GM12878 (cell line): ENCODE results near the gene PRMT7. TPM values are rescaled to one million over a fixed set of nuclear protein-coding genes. Genes with fewer than 3 reads are reported as not detected.

Experiments
- ATAC-seq: fragments of 200-7000 bp; cut with Tn5 transposase; 3 replicates; pipeline ENCODE4 v1.9.1; 2020; ENCODE audit warnings: mild to moderate bottlenecking, moderate library complexity
- BruUV-seq: library from RNA; stranded (reverse); fragments of 400-500 nt; replicated peaks from 2 replicates; lab custom pipeline; 2021; lab: Mats Ljungman, UMichigan
- CTCF ChIA-PET: fragments of 300-600 bp; sonication (Branson Sonifier 250); formaldehyde crosslinking; extraction: SDS; loops from one replicate; lab custom pipeline; 2021; ENCODE audit warnings: inconsistent platforms; lab: Yijun Ruan, JAX
- POLR2A ChIA-PET: fragments of 350-600 bp; formaldehyde crosslinking; extraction: SDS; loops from one replicate; lab custom pipeline; 2021; ENCODE audit warnings: inconsistent platforms; lab: Charles Lee
- RAD21 ChIA-PET: fragments of 300-600 bp; sonication (Branson Sonifier 250); formaldehyde crosslinking; loops from one replicate; lab custom pipeline; 2023; ENCODE audit warnings: antibody characterized with exemption; ENCODE audit not compliant: unreplicated experiment; lab: Charles Lee
- SMC1A ChIA-PET: fragments of 300-600 bp; sonication (Branson Sonifier 250); formaldehyde crosslinking; loops from one replicate; lab custom pipeline; 2023; ENCODE audit not compliant: unreplicated experiment, uncharacterized antibody; lab: Charles Lee
- DNase-seq: peaks from one replicate; pipeline ENCODE4 v3.0.0-alpha.2; 2011; ENCODE audit warnings: low read depth, low spot score
- FAIRE-seq: peaks from 3 replicates; lab custom pipeline; 2011; peaks lifted over from hg19 to GRCh38; lab: Jason Lieb, UNC
- H2AFZ ChIP-seq: 2 replicates; pipeline ENCODE4 v1.6.0; 2011; ENCODE audit warnings: low read depth, low read length, control low read depth; ENCODE audit not compliant: control insufficient read depth
- H3K27ac ChIP-seq: 2 replicates; pipeline ENCODE4 v1.5.1; 2011; ENCODE audit warnings: control low read depth; ENCODE audit not compliant: control insufficient read depth, insufficient read depth
- H3K27me3 ChIP-seq, 2 experiments: replicated peaks in 1 of 2; 2 replicates each; pipeline versions ENCODE4 v1.6.0 to v1.6.1; 2011; ENCODE audit warnings: low read length in 1 of 2; ENCODE audit not compliant: control insufficient read depth in 2 of 2, insufficient read depth in 2 of 2
- H3K36me3 ChIP-seq, 2 experiments: 2 replicates each; pipeline ENCODE4 v1.5.1; 2011; ENCODE audit warnings: low read length in 1 of 2; ENCODE audit not compliant: control insufficient read depth in 2 of 2, insufficient read depth in 2 of 2
- H3K4me1 ChIP-seq: 2 replicates; pipeline ENCODE4 v1.6.1; 2011; ENCODE audit warnings: mild to moderate bottlenecking, low read length, moderate library complexity, mixed read lengths; ENCODE audit not compliant: control insufficient read depth, insufficient read depth
- H3K4me2 ChIP-seq: 2 replicates; pipeline ENCODE4 v1.6.0; 2011; ENCODE audit warnings: control low read depth; ENCODE audit not compliant: control insufficient read depth, insufficient read depth
- H3K4me3 ChIP-seq: fragments of 200-600 bp; sonication (generic); 2 replicates; pipeline ENCODE4 v1.5.1; 2016
- H3K79me2 ChIP-seq: 2 replicates; pipeline ENCODE4 v1.6.0; 2011; ENCODE audit warnings: low read length; ENCODE audit not compliant: control insufficient read depth, insufficient read depth
- H3K9ac ChIP-seq: 2 replicates; pipeline ENCODE4 v1.8.0; 2011; ENCODE audit warnings: low read length, control low read depth, mixed read lengths; ENCODE audit not compliant: control insufficient read depth, insufficient read depth
- H3K9me3 ChIP-seq: replicated peaks from 3 replicates; pipeline ENCODE4 v1.5.1; 2011; ENCODE audit warnings: mild to moderate bottlenecking, low read length; ENCODE audit not compliant: control insufficient read depth, insufficient read depth
- H4K20me1 ChIP-seq: 2 replicates; pipeline ENCODE4 v1.6.0; 2011; ENCODE audit not compliant: control insufficient read depth, insufficient read depth
- BCL11A ChIP-seq: IDR thresholded peaks from 2 replicates; pipeline ENCODE4 v1.6.1; 2011; ENCODE audit warnings: low read depth, low read length
- FOS ChIP-seq: IDR thresholded peaks from 3 replicates; pipeline ENCODE4 v1.6.1; 2011; ENCODE audit warnings: borderline replicate concordance; ENCODE audit not compliant: insufficient read length; ENCODE audit errors: extremely low read depth
- MYC ChIP-seq: IDR thresholded peaks from 2 replicates; pipeline ENCODE4 v1.6.1; 2011; ENCODE audit warnings: mild to moderate bottlenecking, low read length, moderate library complexity, inconsistent platforms; ENCODE audit not compliant: insufficient read depth, insufficient replicate concordance, insufficient read length, severe bottlenecking
- NFIC ChIP-seq: IDR thresholded peaks from 2 replicates; pipeline ENCODE4 v1.6.1; 2012; ENCODE audit warnings: low read depth, mild to moderate bottlenecking, inconsistent platforms, low read length, moderate library complexity
- NFXL1 ChIP-seq: fragments of 450-650 bp; IDR thresholded peaks from 2 replicates; pipeline ENCODE4 v1.6.1; 2017; ENCODE audit warnings: antibody characterized with exemption, mild to moderate bottlenecking, borderline replicate concordance
- NFYB ChIP-seq: IDR thresholded peaks from 2 replicates; pipeline ENCODE4 v1.6.1; 2011; ENCODE audit warnings: low read depth, mild to moderate bottlenecking, low read length, improper control_type of control experiment, moderate library complexity; ENCODE audit not compliant: insufficient read depth
- NR2F1 ChIP-seq: fragments of 450-650 bp; conservative IDR thresholded peaks from 2 replicates; pipeline ENCODE4 v1.6.1; 2017; ENCODE audit warnings: mild to moderate bottlenecking
- PAX8 ChIP-seq: fragments of 450-650 bp; IDR thresholded peaks from 2 replicates; pipeline ENCODE4 v1.6.1; 2017; ENCODE audit warnings: mild to moderate bottlenecking, moderate library complexity
- POLR2A ChIP-seq: IDR thresholded peaks from 2 replicates; pipeline ENCODE4 v1.6.1; 2011; ENCODE audit warnings: low read depth, mild to moderate bottlenecking, low read length
- RAD21 ChIP-seq: IDR thresholded peaks from 2 replicates; pipeline ENCODE4 v1.6.1; 2011; ENCODE audit warnings: mild to moderate bottlenecking, low read depth, low read length, moderate library complexity; ENCODE audit not compliant: insufficient read depth
- RAD51 ChIP-seq: fragments of 450-650 bp; IDR thresholded peaks from 2 replicates; pipeline ENCODE4 v1.6.1; 2016; ENCODE audit warnings: moderate library complexity, mild to moderate bottlenecking, inconsistent platforms
- RUNX3 ChIP-seq: IDR thresholded peaks from 2 replicates; pipeline ENCODE4 v1.6.1; 2012; ENCODE audit warnings: low read length, inconsistent platforms
- ZNF24 ChIP-seq: fragments of 450-650 bp; IDR thresholded peaks from 2 replicates; pipeline ENCODE4 v1.6.1; 2017; ENCODE audit warnings: antibody characterized with exemption, mild to moderate bottlenecking
- WGBS: methylation state at CpG from one replicate; pipeline ENCODE4 v1.1.6; 2016; ENCODE audit warnings: low lambda C conversion rate; ENCODE audit not compliant: insufficient replicate concordance, insufficient coverage; ENCODE audit errors: missing lambda C conversion rate; 5-methylcytosine and 5-hydroxymethylcytosine counted together
- in situ Hi-C: fragments of 300-500 bp; cut with MboI; formaldehyde crosslinking; loops from 9 replicates; pipeline ENCODE4 v1.14.3; 2018; ENCODE audit warnings: mixed read lengths
- intact Hi-C: fragments of 100-400 bp; cut with micrococcal nuclease; formaldehyde crosslinking; loops from one replicate; pipeline ENCODE4 v1.14.2; 2022; ENCODE audit not compliant: unreplicated experiment
- polyA plus RNA-seq, 11 experiments: library from polyadenylated mRNA; depleted of rRNA in 4 of 11; unstranded in 6 of 11; stranded (reverse) in 5 of 11; fragments of >200 nt; fragmentation: Nextera tagmentation in 4 of 11; fragmentation: Illumina TruSeq in 1 of 11; extraction: Ambion mirVana in 4 of 11; extraction: Trizol in 1 of 11; gene quantifications; 1 replicate in 1 of 11; 2 replicates in 10 of 11; pipeline versions ENCODE4 v1.2.1 to v1.2.3, GENCODE V29; 2011 to 2016; ENCODE audit warnings: inconsistent platforms in 2 of 11, missing spikeins in 2 of 11, low read depth in 1 of 11
- total RNA-seq, 4 experiments: library from RNA; depleted of rRNA in 3 of 4; stranded (reverse); fragments of >200 nt in 3 of 4; fragmentation: Illumina TruSeq in 1 of 4; extraction: Trizol in 1 of 4; gene quantifications; 2 replicates each; pipeline versions ENCODE4 v1.2.1 to v1.2.3, GENCODE V29; 2013 to 2021
- TF ChIP-seq, protein P1 (sequence below): fragments of 450-650 bp; IDR thresholded peaks from 2 replicates; pipeline ENCODE4 v1.6.1; 2017; ENCODE audit warnings: borderline replicate concordance
- TF ChIP-seq, protein P2 (sequence below): IDR thresholded peaks from 2 replicates; pipeline ENCODE4 v1.6.1; 2011; ENCODE audit warnings: mild to moderate bottlenecking, low read depth, low read length, moderate library complexity; ENCODE audit not compliant: insufficient replicate concordance
- TF ChIP-seq, protein P3 (sequence below): IDR thresholded peaks from 2 replicates; pipeline ENCODE4 v1.6.1; 2012; ENCODE audit warnings: improper control_type of control experiment, low read depth, low read length; ENCODE audit not compliant: insufficient replicate concordance

The PRMT7 gene
- total and polyA plus RNA-seq, 10 of the 15 experiments (the other 5 are each of a cell fraction or from before 2014, with no cell fraction given), result 5.1 to 56.1 (median 42.0) TPM

GRCh38 chr16:68371276-68371651 is 60.4 kb downstream of the PRMT7 start (continued):
- TF ChIP-seq NFIC, result no peak
- TF ChIP-seq, protein P1, sequence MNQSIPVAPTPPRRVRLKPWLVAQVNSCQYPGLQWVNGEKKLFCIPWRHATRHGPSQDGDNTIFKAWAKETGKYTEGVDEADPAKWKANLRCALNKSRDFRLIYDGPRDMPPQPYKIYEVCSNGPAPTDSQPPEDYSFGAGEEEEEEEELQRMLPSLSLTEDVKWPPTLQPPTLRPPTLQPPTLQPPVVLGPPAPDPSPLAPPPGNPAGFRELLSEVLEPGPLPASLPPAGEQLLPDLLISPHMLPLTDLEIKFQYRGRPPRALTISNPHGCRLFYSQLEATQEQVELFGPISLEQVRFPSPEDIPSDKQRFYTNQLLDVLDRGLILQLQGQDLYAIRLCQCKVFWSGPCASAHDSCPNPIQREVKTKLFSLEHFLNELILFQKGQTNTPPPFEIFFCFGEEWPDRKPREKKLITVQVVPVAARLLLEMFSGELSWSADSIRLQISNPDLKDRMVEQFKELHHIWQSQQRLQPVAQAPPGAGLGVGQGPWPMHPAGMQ, result no peak
- TF ChIP-seq RAD21, result no peak
- no peak for TF ChIP-seq ZNF24
- TF ChIP-seq, protein P2, sequence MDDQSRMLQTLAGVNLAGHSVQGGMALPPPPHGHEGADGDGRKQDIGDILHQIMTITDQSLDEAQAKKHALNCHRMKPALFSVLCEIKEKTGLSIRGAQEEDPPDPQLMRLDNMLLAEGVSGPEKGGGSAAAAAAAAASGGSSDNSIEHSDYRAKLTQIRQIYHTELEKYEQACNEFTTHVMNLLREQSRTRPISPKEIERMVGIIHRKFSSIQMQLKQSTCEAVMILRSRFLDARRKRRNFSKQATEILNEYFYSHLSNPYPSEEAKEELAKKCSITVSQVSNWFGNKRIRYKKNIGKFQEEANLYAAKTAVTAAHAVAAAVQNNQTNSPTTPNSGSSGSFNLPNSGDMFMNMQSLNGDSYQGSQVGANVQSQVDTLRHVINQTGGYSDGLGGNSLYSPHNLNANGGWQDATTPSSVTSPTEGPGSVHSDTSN, result no peak
- no peak for TF ChIP-seq RUNX3
- TF ChIP-seq FOS, result no peak
- no peak for TF ChIP-seq PAX8
- no peak for TF ChIP-seq POLR2A

- intact Hi-C loops, result no loop called here
- Histone ChIP-seq H3K79me2 (no peaks in the 10 kb centered on the region), H3K4me3 (no peak overlapping the region), H2AFZ (no peak overlapping the region), H3K36me3 (no peaks in the 10 kb centered on the region), H3K4me1 (peaks cover 34% of the 10 kb centered on the region), H3K27ac (no peak overlapping the region), H3K4me2 (no peak overlapping the region), H3K27me3 (no peaks in the 10 kb centered on the region; a peak in 2 of 4 replicates), H3K9me3 (no peaks in the 10 kb centered on the region), H3K9ac (no peak overlapping the region), H4K20me1 (no peaks in the 10 kb centered on the region)
- no peak for DNase-seq
- RAD21 ChIA-PET, result no interaction called here
- SMC1A ChIA-PET, result interaction anchor here (1.2 to 1.3 kb wide), 2 partner anchors 25 to 108 kb away, joined by 3 read pairs; partner anchors contain the start of gene SLC7A6
- POLR2A ChIA-PET, result no interaction called here
- no TSS peak for BruUV-seq
- in situ Hi-C loops, result no loop called here
- no peak for FAIRE-seq
- no peak for ATAC-seq
- 76% methylated on average over 37 of the region's 40 CpGs for WGBS
- CTCF ChIA-PET, result interaction anchor here (1.4 to 9.1 kb wide), 2 partner anchors 11 to 43 kb away, joined by 3 to 77 read pairs; no protein-coding TSS in a partner anchor
- TF ChIP-seq NFYB (no peak), RAD51 (no peak), PAX8 (no peak), NR2F1 (no peak), MYC (no peak), BCL11A (no peak), NFXL1 (no peak)
- TF ChIP-seq, protein P3, sequence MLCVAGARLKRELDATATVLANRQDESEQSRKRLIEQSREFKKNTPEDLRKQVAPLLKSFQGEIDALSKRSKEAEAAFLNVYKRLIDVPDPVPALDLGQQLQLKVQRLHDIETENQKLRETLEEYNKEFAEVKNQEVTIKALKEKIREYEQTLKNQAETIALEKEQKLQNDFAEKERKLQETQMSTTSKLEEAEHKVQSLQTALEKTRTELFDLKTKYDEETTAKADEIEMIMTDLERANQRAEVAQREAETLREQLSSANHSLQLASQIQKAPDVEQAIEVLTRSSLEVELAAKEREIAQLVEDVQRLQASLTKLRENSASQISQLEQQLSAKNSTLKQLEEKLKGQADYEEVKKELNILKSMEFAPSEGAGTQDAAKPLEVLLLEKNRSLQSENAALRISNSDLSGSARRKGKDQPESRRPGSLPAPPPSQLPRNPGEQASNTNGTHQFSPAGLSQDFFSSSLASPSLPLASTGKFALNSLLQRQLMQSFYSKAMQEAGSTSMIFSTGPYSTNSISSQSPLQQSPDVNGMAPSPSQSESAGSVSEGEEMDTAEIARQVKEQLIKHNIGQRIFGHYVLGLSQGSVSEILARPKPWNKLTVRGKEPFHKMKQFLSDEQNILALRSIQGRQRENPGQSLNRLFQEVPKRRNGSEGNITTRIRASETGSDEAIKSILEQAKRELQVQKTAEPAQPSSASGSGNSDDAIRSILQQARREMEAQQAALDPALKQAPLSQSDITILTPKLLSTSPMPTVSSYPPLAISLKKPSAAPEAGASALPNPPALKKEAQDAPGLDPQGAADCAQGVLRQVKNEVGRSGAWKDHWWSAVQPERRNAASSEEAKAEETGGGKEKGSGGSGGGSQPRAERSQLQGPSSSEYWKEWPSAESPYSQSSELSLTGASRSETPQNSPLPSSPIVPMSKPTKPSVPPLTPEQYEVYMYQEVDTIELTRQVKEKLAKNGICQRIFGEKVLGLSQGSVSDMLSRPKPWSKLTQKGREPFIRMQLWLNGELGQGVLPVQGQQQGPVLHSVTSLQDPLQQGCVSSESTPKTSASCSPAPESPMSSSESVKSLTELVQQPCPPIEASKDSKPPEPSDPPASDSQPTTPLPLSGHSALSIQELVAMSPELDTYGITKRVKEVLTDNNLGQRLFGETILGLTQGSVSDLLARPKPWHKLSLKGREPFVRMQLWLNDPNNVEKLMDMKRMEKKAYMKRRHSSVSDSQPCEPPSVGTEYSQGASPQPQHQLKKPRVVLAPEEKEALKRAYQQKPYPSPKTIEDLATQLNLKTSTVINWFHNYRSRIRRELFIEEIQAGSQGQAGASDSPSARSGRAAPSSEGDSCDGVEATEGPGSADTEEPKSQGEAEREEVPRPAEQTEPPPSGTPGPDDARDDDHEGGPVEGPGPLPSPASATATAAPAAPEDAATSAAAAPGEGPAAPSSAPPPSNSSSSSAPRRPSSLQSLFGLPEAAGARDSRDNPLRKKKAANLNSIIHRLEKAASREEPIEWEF, result no peak
Measured at GRCh38 chr16:68371706-68372380, 61.0 kb downstream of the PRMT7 start.
